ENCODE data around the gene RABGAP1L.
"Not testable (repeated sequence)": the region's sequence is repeated elsewhere in the genome, so short reads cannot be mapped to it uniquely, and the experiment has no call there.

The RABGAP1L gene

GRCh38 chr1:174247472-174247871 lies 88.2 kb downstream of the RABGAP1L start:
- DNase-seq, result no peak

DNA sequence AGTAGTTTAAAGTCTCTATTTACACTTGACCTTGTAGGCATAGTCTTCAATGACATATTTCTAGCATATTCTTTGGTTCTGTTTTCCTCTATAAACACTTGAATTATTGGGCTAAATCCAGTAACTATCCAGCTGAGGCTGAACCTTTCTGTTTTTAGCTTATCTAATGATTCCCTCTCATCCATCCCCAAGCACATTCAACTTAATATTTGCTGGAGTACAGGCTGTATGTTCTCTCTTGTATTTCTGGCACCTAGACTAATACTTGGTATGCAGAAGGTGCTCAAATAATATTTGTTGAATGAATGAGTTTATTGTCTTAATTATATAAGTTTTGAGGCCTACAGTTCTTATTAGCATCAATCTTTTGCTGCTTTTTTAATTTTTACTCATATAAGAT lies 88.7 kb downstream of the RABGAP1L start:
- no peak for DNase-seq

- not testable (repeated sequence) for DNase-seq
Measured at GRCh38 chr1:174256386-174256785, 97.1 kb downstream of the RABGAP1L start.

- DNase-seq, result peak; percentile 54
Measured at GRCh38 chr1:174258148-174258550, 98.8 kb downstream of the RABGAP1L start.

GRCh38 chr1:174262349-174263241 lies 103.3 kb downstream of the RABGAP1L start:
- DNase-seq, result peak; percentile 36

DNA sequence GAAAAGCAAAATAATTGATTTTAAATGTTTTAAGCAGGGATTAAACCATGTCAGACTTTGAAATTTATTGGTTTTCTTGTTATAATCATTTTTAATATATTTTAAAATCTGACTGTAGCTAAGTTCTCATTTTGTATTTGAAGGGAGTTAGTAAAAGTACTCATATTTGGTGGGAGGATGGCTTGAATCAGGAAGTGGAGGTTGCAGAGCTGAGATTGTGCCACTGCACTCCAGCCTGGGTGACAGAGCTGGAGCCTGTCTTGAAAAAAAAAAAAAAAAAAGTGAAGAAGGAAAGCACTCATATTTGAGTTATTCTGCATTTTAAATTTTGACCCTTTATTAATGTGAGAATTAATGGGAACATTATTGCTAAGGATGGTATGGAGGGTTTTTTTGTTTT lies 106.0 kb downstream of the RABGAP1L start:
- no peak for DNase-seq

GRCh38 chr1:174266476-174266875 lies 107.2 kb downstream of the RABGAP1L start:
- no peak for DNase-seq

DNA sequence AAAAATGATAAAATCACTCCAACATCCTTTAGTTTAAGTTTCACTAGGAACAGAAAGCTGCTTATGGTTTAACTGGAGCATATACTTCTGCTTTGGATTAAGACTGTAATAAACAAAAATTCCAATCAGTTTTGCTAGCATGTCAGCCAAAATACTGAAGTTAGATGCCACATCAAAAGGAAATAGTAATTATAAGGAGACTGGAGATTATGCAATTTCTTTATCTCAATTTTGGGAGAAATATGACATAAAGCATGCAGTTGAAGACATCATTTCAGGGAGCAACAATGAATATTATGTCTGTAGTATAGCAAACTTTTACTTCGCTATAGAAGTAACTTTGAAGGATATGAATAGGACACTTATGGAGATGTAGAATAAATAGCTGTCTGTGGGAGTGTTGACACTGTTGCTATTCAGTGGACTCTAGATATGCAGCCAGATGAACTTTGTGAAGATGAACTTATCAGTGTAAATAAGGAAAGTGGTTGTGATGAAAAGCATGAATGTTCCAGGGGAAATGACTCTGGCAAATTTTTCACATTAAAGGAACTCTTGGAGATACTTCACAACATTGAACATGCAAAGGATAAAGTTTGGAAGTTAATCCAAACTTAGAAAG lies 107.8 kb downstream of the RABGAP1L start:
- DNase-seq, result no peak

- DNase-seq, result no peak
Measured at GRCh38 chr1:174269989-174270651, 110.8 kb downstream of the RABGAP1L start.

DNA sequence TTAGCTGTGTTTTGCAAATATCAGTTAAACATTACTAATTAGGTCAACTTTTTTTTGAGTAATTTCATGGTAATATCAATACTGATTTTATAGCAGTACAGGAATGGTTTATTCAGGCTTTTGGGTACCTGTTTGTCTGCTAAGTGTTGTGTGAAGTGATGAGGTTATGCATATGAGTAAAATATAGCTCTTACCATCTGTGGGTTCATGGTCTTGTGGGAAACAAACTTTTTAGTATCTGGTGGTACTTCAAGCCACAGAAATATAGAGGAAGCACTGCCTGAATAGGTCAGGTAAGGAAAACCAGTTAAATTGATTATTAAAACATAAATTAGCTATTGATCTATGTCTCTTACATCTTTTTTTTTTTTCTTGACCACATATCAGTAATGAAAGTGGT lies 113.9 kb downstream of the RABGAP1L start:
- no peak for DNase-seq

GRCh38 chr1:174273776-174274175 lies 114.5 kb downstream of the RABGAP1L start:
- DNase-seq, result no peak

DNA sequence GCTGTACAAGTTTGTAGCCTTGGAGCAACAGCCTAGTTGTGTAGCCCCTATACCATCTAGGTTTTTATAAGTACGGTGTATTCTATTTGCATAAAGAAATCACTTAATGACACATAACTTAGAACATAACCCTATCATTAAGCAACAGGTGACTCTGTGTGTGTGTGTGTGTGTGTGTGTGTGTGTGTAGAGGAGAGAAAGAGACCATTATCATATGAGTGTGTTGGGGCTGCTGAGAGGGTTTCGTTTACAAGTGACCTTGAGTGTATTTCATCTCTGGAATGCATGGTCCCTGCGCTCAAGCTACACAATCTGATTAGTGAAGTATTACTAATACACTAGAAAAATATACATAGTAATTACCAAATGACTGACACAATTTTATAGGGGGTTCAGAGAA lies 115.1 kb downstream of the RABGAP1L start:
- DNase-seq, result no peak

GRCh38 chr1:174274884-174275283 lies 115.6 kb downstream of the RABGAP1L start:
- DNase-seq, result no peak

DNA sequence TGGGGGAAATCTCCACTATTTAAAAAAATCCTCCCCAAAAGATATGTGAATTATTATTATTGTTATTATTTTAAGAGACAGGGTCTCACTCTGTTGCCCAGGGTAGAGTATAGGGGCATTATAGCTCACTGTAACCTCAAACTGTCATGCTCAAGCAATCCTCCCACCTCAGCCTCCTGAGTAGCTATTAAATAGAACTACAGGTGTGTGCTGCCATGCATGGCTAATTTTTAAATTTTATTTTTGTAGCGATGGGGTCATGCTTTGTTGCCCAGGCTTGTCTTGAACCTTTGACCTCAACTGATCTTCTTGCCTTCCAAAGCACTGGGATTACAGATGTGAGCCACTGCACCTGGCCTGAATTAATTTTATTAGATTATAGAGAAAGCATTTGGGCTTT lies 116.8 kb downstream of the RABGAP1L start:
- DNase-seq, result no peak

DNA sequence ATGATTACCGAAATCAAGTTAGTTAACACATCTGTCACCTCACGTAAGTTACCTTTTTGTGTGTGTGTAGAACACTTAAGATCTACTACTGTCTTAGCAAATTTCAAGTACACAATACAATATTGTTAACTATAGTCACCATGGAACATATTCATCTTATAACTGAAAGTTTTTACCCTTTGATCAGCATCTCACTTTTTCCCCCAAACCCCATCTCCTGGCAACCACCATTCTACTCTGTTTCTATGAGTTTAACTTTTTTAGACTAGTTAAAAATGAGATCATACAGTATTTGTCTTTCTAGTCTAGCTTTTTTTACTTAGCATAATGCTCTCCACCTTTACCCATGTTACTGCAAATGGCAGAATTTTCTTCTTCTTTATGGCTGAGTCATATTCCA lies 124.7 kb downstream of the RABGAP1L start:
- no peak for DNase-seq

- no peak for DNase-seq
Measured at GRCh38 chr1:174286042-174286441, 126.7 kb downstream of the RABGAP1L start.

- DNase-seq, result no peak
Measured at GRCh38 chr1:174289644-174290310, 130.5 kb downstream of the RABGAP1L start.

- DNase-seq, result no peak
Measured at GRCh38 chr1:174291059-174291458, 131.7 kb downstream of the RABGAP1L start.

DNA sequence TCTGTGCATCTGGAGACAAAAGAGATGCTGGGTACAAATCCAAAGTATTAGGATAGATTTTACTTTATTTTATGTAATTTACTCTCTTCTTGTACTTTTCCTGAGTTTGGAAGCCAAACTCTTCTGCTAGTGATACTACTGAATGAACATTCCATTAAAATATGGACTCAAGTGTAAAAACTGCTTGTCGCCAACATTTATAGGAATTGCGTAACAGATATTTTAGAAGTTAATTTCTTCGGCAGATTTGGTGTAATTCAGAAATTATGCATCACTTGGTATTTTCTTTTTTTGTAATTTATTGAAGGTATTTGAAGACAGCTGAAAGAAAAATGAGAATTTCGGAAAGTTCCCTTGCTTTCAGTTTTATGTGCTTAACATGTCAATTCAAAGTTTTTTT lies 137.0 kb downstream of the RABGAP1L start:
- no peak for DNase-seq

GRCh38 chr1:174297351-174297750 lies 138.0 kb downstream of the RABGAP1L start:
- no peak for DNase-seq

DNA sequence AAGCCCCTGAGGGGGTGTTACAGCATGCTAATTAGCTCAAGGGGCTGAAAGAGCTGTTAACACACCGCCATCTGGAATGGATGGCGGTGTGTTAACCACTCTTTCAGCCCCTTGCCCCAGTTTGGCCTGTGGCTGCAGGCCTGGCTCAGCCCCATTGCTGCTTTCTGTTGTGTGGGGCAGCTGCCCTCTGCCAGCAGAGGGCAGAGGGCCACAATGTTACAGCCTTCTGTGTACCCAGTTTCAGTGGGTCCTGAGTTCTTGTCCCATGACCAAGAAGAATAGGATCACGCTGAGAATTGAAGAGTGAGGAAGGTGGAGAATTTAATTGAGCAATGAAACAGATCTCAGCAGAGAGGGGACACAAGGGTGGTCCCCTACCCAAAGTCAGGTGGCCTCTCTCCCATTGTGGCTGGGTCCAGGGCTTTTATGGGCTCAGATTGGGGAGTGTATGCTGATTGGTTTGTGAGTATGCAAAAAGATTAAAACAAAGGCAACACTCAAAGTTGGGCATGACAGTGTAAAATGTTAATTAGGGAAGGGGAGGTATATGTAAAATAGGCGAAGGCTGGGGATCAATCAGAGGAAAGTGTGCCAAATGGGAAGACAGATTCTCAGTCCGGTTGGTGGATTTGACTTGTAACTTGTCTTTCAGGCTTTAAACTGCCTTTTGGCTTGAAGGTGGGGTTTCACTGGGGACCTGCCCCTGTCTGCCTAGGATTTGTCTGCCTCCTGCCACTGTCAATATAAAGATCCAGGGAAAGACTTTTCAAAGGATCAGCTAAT lies 142.2 kb downstream of the RABGAP1L start:
- DNase-seq, result no peak

GRCh38 chr1:174308604-174309003 lies 149.3 kb downstream of the RABGAP1L start:
- DNase-seq, result no peak

Data from CD4-positive, alpha-beta T cell treated with Interleukin-12 subunit alpha and Interleukin-12 subunit beta, for 1 hour (primary cell).